Suprapubic skin (tissue), 3 donors: ENCODE results near the gene TXLNB.

Experiments used
- EP300 ChIP-seq: sonication (generic); formaldehyde crosslinking; IDR thresholded peaks from one replicate; pipeline ENCODE4 v1.6.1; 2017; ENCODE audit warnings: antibody characterized with exemption
- POLR2A ChIP-seq, 2 donors: fragments of 450-650 bp; IDR thresholded peaks; one replicate each; pipeline ENCODE4 v1.6.1; 2017; ENCODE audit warnings: antibody characterized with exemption in 2 of 2, mild to moderate bottlenecking in 2 of 2, moderate library complexity in 2 of 2
- TF ChIP-seq, protein P1 (sequence below), 2 donors: fragments of 200-600 bp in 1 of 2; fragments of 450-650 bp in 1 of 2; sonication (generic) in 1 of 2; IDR thresholded peaks; one replicate each; pipeline ENCODE4 v1.5.1; 2016 to 2019; ENCODE audit warnings: antibody characterized with exemption in 2 of 2, mild to moderate bottlenecking in 1 of 2, moderate library complexity in 1 of 2

DNA sequence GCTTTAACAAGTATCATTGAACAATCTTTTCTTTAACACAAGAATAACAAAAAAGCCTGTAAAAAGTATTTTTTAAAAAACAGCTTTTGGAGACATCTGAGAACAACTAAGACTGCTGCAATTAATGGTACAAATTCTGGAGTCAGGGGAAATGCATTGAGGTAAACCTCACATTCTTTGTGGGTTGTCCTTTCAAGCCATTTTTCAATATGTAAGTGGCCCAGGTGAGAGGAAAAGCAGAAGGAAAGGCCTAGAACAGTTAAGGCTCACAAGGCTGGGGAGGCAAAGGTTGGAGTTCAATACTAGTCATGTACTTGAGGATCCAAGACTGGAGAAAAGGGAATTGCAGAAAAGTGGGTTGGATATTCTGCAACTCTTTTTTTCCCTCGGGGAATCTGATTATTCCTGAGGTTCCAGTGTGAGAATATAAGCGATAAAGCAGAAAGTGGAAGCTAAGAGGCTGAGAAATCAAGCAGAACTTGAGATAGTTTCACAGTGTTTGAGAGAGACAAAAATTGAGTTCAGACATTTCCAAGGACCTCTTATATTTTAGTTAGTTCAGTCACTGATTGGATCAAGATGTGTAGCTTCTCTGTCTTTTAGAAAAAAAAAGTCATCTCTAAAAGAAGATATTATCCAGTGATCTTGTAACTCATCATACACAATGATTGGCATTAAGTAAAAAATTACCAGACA lies 25.0 kb upstream of the TXLNB start:
- TF ChIP-seq POLR2A (IDR thresholded peaks at IDR 0.05) = no peak
- TF ChIP-seq, protein P1, sequence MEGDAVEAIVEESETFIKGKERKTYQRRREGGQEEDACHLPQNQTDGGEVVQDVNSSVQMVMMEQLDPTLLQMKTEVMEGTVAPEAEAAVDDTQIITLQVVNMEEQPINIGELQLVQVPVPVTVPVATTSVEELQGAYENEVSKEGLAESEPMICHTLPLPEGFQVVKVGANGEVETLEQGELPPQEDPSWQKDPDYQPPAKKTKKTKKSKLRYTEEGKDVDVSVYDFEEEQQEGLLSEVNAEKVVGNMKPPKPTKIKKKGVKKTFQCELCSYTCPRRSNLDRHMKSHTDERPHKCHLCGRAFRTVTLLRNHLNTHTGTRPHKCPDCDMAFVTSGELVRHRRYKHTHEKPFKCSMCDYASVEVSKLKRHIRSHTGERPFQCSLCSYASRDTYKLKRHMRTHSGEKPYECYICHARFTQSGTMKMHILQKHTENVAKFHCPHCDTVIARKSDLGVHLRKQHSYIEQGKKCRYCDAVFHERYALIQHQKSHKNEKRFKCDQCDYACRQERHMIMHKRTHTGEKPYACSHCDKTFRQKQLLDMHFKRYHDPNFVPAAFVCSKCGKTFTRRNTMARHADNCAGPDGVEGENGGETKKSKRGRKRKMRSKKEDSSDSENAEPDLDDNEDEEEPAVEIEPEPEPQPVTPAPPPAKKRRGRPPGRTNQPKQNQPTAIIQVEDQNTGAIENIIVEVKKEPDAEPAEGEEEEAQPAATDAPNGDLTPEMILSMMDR (IDR thresholded peaks at IDR 0.05) = no peak
- no peak for TF ChIP-seq EP300
